Caco-2 (cell line): ENCODE measurements around the gene REPIN1. TPM values are rescaled to one million over a fixed set of nuclear protein-coding genes. Genes with fewer than 3 reads are reported as not detected.

Experiments
- BruUV-seq: library from RNA; stranded (reverse); fragments of 400-500 nt; replicated peaks from 2 replicates; lab custom pipeline; 2021; lab: Mats Ljungman, UMichigan
- CTCF ChIA-PET: fragments of 300-600 bp; sonication (Branson Sonifier 250); formaldehyde crosslinking; loops from one replicate; lab custom pipeline; 2022; ENCODE audit warnings: antibody characterized with exemption; lab: Charles Lee
- POLR2A ChIA-PET: fragments of 300-600 bp; sonication (Branson Sonifier 250); formaldehyde crosslinking; loops from one replicate; lab custom pipeline; 2022; ENCODE audit warnings: antibody characterized with exemption; lab: Charles Lee
- DNase-seq, 2 experiments: peaks; one replicate each; pipeline versions ENCODE4 v3.0.0 to v3.0.0-alpha.2; 2020 to 2022
- H3K27me3 ChIP-seq: replicated peaks from 2 replicates; pipeline ENCODE4 v1.6.0; 2011; ENCODE audit warnings: low read length; ENCODE audit not compliant: control insufficient read depth, insufficient read depth
- H3K36me3 ChIP-seq: 2 replicates; pipeline ENCODE4 v1.5.1; 2011; ENCODE audit warnings: low read length; ENCODE audit not compliant: control insufficient read depth, insufficient read depth
- H3K4me1 ChIP-seq: fragments of 250-450 bp; sonication (Bioruptor Pico); 2 replicates; pipeline ENCODE4 v1.5.1; 2020; ENCODE audit warnings: mild to moderate bottlenecking
- H3K4me3 ChIP-seq: 2 replicates; pipeline ENCODE4 v1.5.1; 2011; ENCODE audit warnings: low read depth, mild to moderate bottlenecking, control low read depth, low read length
- H3K9me3 ChIP-seq: fragments of 250-450 bp; sonication (Bioruptor Pico); 2 replicates; pipeline ENCODE4 v1.5.1; 2020; ENCODE audit warnings: mild to moderate bottlenecking, moderate library complexity
- H3K27ac Mint-ChIP-seq: one replicate; pipeline ENCODE4 v1.8.0; 2022; ENCODE audit warnings: mixed read lengths; ENCODE audit not compliant: unreplicated experiment
- H3K27me3 Mint-ChIP-seq: one replicate; pipeline ENCODE4 v1.8.0; 2022; ENCODE audit warnings: mixed read lengths; ENCODE audit not compliant: insufficient read depth, unreplicated experiment
- H3K36me3 Mint-ChIP-seq: one replicate; pipeline ENCODE4 v1.8.0; 2022; ENCODE audit warnings: mild to moderate bottlenecking, mixed read lengths; ENCODE audit not compliant: insufficient read depth, unreplicated experiment
- H3K4me1 Mint-ChIP-seq: one replicate; pipeline ENCODE4 v1.8.0; 2022; ENCODE audit warnings: low read depth, mixed read lengths; ENCODE audit not compliant: unreplicated experiment
- H3K4me3 Mint-ChIP-seq: one replicate; pipeline ENCODE4 v1.8.0; 2022; ENCODE audit warnings: mild to moderate bottlenecking, moderate library complexity, mixed read lengths; ENCODE audit not compliant: unreplicated experiment
- H3K9me3 Mint-ChIP-seq: one replicate; pipeline ENCODE4 v1.8.0; 2022; ENCODE audit warnings: mixed read lengths; ENCODE audit not compliant: unreplicated experiment
- CTCF ChIP-seq, 2 experiments: fragments of 200-600 bp in 1 of 2; IDR thresholded peaks; 1 replicate in 1 of 2; 2 replicates in 1 of 2; pipeline versions ENCODE4 v1.5.1 to v1.8.0; 2011 to 2022; ENCODE audit warnings: antibody characterized with exemption in 1 of 2, control low read depth in 1 of 2, inconsistent platforms in 1 of 2, low read depth in 1 of 2, low read length in 1 of 2, mild to moderate bottlenecking in 1 of 2, moderate library complexity in 1 of 2; ENCODE audit not compliant: insufficient read depth in 1 of 2, severe bottlenecking in 1 of 2, unreplicated experiment in 1 of 2
- intact Hi-C: fragments of 100-400 bp; cut with micrococcal nuclease; formaldehyde crosslinking; loops from one replicate; pipeline ENCODE4 v1.10.0; 2022; ENCODE audit not compliant: unreplicated experiment
- total RNA-seq: library from RNA; stranded (reverse); gene quantifications from 2 replicates; pipeline ENCODE4 v1.2.3, GENCODE V29; 2022

Gene REPIN1
- total RNA-seq, 1 experiment from 2014 or later = 148 TPM

DNA sequence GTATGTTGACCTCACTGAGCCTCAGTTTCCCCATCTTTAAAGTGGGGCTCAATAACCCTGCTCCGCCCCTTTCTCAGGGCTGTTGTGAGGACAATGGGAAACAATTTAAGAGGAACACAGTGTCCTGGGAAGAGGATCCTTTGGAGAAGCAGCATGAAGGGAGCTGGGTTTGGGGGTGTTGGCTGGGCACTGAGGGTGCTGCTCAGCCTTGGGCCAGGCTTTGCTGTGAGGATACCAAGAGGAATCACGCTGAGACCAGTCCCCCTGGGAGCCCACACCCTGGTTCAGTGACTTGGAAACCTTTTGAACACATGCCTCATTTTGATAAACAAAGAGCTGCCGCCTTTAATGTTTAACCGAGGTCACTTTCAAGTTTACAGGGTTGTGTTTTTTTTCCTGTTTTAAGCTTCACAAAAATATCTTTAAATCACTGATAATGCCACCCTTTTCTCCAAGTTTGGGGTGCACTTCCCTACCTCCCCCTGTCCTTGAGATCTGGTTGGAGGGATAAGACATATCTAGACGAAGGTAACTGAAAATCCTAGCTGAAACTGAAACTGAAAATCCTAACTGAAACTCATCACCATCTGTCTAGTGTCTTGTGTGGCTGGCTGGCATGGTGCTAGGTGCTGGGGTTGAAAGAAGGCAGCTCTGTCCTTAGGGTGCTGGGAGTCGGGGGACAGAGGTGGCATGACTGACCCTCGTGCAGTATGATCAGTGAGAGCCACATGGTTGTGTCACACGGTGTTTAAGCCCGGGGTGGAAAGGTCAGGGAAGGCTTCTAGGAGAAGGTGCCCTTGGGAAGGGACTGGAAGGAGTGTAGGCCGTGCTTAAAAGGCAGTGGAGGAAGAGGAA lies 38.2 kb downstream of the REPIN1 start:
- no peaks in the 10 kb centered on the region for H3K27me3 ChIP-seq
- Mint-ChIP-seq H3K4me3 (peak overlapping the region; percentile 88), H3K27ac (peak overlapping the region; percentile 45), H3K27me3 (no peaks in the 10 kb centered on the region), H3K9me3 (no peaks in the 10 kb centered on the region), H3K4me1 (peaks cover 29% of the 10 kb centered on the region), H3K36me3 (peaks cover 6% of the 10 kb centered on the region)
- BruUV-seq = no TSS peak
- 0 out of 2 replicates have a peak overlapping the region, but pooled peaks have one; percentile 4 for H3K4me3 ChIP-seq
- ChIA-PET CTCF (interaction anchor here (1.3 kb wide), 1 partner anchor 29 kb away, joined by 4 read pairs; no protein-coding TSS in a partner anchor), POLR2A (interaction anchor here (0.6 kb wide), 1 partner anchor 29 kb away, joined by 3 read pairs; no protein-coding TSS in a partner anchor)
- intact Hi-C loops = loop anchor here (1.0 kb wide), 1 partner anchor 50 kb away; no protein-coding TSS in a partner anchor
- peak in 1 of 2 experiments; percentile 31 for DNase-seq
- no peaks in the 10 kb centered on the region for H3K9me3 ChIP-seq
- peaks cover 38% of the 10 kb centered on the region for H3K4me1 ChIP-seq
- no peaks in the 10 kb centered on the region for H3K36me3 ChIP-seq
- TF ChIP-seq CTCF (IDR thresholded peaks at IDR 0.05; ENCODE audit: insufficient read depth in 1 of 2, low read depth in 1 of 2, low read length in 1 of 2, severe bottlenecking in 1 of 2, unreplicated experiment in 1 of 2) = no peak

- no peak for TF ChIP-seq CTCF (IDR thresholded peaks at IDR 0.05; ENCODE audit: insufficient read depth in 1 of 2, low read depth in 1 of 2, low read length in 1 of 2, severe bottlenecking in 1 of 2, unreplicated experiment in 1 of 2)
- intact Hi-C loops = no loop called here
- Mint-ChIP-seq H3K27me3 (no peaks in the 10 kb centered on the region), H3K36me3 (peaks cover 5% of the 10 kb centered on the region), H3K4me1 (peaks cover 22% of the 10 kb centered on the region), H3K4me3 (no peak overlapping the region), H3K9me3 (no peaks in the 10 kb centered on the region), H3K27ac (no peak overlapping the region)
- POLR2A ChIA-PET = interaction anchor here (0.6 kb wide), 1 partner anchor 30 kb away, joined by 3 read pairs; no protein-coding TSS in a partner anchor
- CTCF ChIA-PET = interaction anchor here (1.3 kb wide), 1 partner anchor 30 kb away, joined by 4 read pairs; no protein-coding TSS in a partner anchor
- H3K4me3 ChIP-seq = no peak overlapping the region
- H3K4me1 ChIP-seq = peaks cover 28% of the 10 kb centered on the region
- DNase-seq = peak in 1 of 2 experiments; percentile 28
- BruUV-seq = no TSS peak
- H3K36me3 ChIP-seq = no peaks in the 10 kb centered on the region
- no peaks in the 10 kb centered on the region for H3K9me3 ChIP-seq
- H3K27me3 ChIP-seq = no peaks in the 10 kb centered on the region
These were observed 39.2 kb downstream of the REPIN1 start for GRCh38 chr7:150407588-150408392.
